HG03565 (cell line): Measurements from ENCODE around the gene CACNA1C.
"Not testable (repeated sequence)": the region's sequence is repeated elsewhere in the genome, so short reads cannot be mapped to it uniquely, and the experiment has no call there.

Experiments used
- ATAC-seq: cut with Tn5 transposase; IDR thresholded peaks from one replicate; pipeline ENCODE4 v1.9.1; 2021; ENCODE audit warnings: mild to moderate bottlenecking, moderate library complexity; ENCODE audit not compliant: unreplicated experiment

CACNA1C gene

DNA sequence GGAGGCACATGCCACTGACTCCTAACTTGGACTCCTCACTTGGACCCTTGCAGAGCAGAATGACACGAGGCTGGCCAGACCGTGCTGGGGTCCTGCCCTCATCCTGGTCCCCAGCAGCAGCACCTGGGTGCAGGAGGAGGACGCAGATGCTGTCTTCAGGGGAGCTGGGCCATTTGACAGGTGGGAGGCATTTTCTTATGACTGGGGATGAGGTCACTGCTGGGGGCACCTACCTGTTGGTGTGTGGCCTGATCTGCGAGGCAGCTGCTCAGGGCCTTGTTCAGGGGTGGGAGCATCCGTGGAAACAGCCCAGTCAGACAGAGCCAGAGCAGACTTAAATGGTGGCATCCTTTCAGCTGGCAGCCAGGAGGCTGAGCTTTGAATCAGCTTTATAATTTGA is 57.3 kb downstream of the CACNA1C start:
- no peak for ATAC-seq

DNA sequence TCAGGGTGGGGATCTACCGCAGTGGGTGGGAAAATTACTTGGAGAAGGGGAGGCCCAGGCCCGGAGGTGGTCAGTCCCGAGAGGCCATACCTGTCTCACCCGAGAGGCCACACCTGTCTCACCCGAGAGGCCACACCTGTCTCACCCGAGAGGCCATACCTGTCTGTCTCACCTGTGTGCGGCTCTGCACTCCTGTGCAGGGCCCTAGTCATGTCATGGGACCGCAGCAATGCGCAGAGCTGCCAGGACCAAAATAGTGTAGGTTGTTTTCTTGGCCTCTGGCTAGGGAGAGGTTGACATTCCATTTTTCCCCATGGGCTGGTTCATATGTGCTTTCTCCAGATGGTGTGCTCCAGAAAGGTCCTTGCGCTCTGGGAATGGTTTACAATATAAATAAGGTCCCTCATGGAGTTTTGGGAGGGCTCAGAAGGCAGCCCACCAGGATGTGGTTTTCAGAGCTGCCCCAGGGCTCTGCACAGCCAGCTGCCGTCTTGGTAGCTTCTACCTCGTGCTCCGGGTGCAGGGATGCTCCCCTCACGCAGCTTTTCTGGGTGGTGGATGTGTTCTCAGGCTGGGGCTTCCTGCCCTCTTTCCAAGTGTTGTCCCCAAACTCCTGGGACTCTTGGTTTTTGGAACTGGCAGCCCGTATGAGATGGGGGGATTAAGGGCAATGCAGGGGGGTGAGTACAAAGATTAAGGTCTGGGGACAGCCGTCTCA is 58.2 kb downstream of the CACNA1C start:
- ATAC-seq, result no peak

DNA sequence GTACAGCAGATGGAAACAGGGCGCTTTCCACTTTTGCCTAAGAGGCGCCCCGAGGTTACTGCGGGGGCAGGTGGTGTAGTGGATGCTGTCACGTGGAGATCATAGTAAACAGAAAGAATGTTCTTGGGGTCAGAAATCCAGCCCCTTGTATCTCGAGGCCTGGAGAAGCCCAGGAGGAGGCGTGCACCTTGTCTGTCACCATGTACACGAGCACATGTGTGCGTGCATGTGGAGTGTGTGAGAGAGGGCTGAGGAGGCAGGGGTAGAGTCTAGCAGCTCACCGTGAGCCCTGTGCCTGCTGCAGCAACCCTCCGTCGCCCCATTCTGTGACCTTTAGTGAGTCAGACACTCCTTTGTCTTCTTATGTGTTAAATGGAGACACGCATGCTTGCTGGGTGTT is 59.0 kb downstream of the CACNA1C start:
- ATAC-seq, result no peak

GRCh38 chr12:2112401-2112800 is 59.6 kb downstream of the CACNA1C start:
- no peak for ATAC-seq

DNA sequence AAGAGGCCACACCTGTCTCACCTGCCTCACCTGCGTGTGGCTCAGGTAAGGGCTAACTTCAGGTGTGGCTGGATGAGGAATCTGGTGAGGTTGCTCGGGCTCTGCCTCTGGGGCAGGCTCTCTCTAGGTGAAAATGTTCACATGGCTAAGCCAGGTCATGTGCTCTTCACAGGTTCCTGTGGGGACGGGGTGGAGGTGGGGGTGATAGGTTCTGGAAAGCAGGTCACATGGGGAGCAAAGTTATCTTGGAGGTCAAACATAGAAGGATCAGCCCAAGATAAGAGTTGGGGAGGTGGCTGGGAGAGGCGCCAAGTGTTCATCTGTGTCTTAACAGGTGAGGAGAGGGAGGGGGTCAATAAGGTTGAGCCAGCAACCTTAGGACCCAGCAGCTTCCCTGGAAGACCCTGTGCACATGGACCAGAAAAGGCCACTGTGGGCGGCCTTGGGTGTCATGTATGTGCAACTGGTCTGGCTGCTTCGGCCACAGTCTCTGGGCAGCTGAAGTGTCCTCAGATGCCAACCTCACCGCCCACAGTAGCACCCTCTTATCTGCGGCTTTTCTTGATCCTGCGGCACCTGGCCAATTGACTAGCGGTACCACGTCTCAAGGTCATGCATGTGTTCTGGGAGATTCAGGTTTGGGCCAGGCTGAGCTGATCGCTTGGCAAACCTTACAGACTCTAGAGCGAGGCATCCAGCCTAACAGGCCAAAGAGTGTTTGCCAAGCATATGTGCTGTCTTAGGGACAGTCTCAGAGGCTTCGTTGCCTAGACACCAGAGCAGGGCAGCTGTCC is 60.5 kb downstream of the CACNA1C start:
- ATAC-seq, result no peak

GRCh38 chr12:2114071-2114470 is 61.3 kb downstream of the CACNA1C start:
- ATAC-seq, result no peak

GRCh38 chr12:2115101-2115845 is 62.5 kb downstream of the CACNA1C start:
- no peak for ATAC-seq

DNA sequence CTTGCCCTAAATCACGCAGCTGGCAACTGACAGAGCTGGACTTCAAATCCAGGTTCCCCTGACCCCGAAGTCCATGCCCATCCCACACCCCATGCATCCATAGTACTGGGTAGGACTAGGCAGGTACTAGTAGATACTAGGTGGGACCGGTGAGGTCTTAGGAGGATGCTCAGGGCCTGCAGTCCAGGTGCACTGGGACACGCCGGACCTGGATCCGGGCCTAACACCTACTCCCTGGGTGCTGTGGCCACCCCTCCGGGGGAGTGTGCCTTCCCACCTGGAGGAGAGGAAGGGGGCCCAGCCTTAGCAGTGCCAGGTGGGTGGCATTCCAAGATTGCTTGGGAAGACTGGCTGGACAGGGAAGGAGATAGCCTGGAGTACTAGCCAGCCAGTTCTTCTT is 64.8 kb downstream of the CACNA1C start:
- ATAC-seq, result no peak

DNA sequence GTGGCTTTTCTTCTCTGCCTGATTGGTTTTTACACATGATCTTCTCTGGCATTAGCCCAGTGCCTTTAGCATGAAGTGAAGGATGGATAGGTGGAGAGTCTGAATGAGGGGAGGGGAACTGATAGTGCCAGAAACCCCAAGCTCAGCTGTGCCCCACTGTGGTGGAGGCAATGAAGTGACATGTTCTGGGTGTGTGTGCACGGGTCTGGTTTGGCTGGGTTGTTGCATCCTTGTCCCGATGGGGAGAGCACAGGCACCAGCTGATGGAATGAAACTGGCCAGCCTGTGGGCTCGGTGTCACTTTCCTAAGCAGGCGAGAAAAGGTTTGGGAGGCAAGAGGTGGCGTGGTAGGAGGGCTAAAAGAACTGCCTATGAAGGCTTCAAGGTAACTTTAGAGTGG is 65.3 kb downstream of the CACNA1C start:
- no peak for ATAC-seq

GRCh38 chr12:2118481-2119255 is 65.9 kb downstream of the CACNA1C start:
- ATAC-seq, result no peak

GRCh38 chr12:2119266-2119665 is 66.5 kb downstream of the CACNA1C start:
- ATAC-seq, result no peak

DNA sequence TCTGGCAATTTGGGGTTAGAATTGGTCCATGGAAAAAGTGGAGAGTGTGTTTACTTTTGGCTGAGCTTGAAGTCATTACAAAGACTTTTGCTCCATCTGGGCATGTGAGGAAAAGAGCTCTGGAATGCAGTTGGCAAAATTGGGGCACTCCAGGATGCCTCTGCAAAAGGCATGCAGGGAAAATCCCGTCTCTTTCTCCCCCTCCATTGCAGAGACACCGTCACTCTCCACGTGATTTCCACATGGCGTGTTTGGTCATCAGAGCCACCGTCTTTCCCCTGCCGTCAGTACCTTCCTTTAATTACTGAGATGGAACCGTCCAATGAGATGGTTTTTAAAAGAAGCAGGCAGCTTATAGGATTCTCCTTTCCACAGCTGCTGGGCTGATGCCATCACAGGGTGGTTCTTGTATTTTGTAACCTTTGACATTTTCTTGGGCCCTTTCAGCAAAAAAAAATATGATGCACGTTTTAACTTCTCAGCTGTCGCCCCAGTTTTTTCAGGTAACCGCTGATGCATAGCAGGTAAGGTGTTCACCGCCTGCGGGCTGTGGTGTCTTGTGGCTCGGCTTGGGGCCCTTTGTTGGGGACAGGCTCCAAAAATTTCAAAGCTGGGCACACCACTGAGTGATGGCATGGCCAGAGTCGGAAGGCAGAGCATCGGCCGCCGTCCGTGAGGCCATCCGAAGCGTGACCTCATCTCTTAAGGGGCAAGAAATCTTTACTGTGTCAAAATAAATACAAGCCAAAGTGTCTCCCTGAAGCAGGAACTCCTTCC is 68.4 kb downstream of the CACNA1C start:
- ATAC-seq, result no peak

DNA sequence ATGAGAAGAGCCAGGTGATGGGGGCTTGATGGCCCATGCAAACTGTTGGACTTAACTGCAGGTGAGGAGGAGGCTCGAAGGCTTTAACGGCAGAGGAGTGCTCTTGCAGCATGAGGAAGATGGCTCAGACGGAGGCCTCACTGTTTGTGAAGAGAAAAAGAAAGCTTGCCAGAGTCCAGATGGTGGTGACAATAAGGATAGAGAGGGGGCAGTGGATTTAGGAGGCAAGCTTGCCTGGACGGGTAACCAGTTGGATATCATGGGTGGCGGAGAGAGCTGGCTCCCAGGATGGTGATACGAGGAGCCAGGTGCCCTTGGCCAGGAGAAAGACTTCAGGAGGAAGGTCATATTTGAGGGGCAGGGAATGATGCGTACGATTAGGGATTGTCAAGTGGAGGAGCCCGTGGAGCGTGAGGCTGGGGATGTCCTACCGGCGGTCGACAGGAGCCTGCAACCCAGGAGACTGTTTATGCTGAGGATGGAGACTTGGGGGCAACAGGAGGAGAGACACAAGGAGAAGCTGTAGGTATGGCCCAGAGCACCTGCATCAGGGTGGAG is 71.8 kb downstream of the CACNA1C start:
- no peak for ATAC-seq

DNA sequence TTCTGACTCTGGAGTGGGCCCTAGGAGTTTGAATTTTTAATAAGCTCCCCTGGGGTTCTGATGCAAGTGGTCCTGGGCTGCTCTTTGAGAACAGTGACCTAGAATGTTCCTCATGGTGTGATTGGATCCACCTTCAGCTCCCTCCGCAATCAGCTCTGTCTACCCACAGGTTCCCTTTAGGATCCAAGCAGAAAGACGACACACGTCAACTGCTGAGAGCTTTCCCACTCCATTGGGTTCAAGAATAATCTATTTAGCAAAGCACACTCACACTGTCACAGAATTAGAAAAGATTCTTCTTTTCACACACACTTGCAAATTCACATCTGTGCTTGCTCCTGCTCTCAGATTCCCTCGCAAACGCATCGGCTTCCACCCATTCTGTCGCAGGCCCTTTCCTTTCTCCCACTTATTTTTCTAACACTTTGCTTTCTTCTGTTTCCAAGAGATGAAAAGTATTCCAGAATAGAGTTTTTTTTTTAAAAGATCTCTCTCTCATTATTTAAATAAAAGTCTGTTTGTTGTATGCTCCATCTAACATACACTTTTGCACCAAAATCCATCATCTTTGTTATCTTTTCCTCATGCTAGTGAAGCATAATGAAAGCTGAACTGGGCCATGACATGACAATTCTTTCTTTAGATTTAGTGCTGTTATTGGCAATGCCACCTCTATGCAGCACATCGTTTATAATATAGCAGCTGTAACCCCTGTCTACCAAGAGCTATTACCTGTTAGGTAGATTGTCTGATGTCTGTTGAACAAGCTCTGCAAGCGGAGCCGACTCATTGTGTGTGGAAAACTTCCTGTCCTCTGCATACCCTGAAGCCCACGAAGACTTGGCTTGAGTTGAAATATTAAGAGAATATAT is 73.1 kb downstream of the CACNA1C start:
- no peak for ATAC-seq

GRCh38 chr12:2126676-2127406 is 74.1 kb downstream of the CACNA1C start:
- ATAC-seq, result no peak

- no peak for ATAC-seq
Measured at GRCh38 chr12:2129076-2129475, 76.3 kb downstream of the CACNA1C start.

- not testable (repeated sequence) for ATAC-seq
Measured at GRCh38 chr12:2135661-2136418, 83.1 kb downstream of the CACNA1C start.

DNA sequence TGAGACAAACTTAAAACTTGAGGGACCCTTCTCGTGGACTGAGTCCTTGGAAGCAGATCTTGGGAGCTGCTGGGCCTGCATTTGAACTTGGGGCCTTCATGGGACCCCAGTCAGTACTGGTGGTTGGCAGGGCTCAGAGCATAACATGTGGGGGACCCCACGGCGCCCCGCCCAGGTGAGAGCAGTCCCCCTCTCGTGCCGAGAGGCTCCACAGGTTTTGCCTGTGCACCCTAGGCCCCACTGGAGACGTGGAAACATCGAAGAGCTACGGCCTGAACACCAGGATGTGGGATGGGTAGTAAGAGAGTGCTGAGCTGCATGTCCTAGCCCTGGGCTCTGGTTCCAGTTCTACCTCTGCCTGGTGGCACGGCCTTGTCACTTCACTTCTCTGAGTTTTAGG is 84.1 kb downstream of the CACNA1C start:
- no peak for ATAC-seq
